Measurements from ENCODE around the gene PPFIA3. TPM values are rescaled to one million over a fixed set of nuclear protein-coding genes. Genes with fewer than 3 reads are reported as not detected.
A peak's percentile ranks its signal among the peaks of the same experiment; 100 is the strongest.
"Not testable (repeated sequence)": the region's sequence is repeated elsewhere in the genome, so short reads cannot be mapped to it uniquely, and the experiment has no call there.

Gene PPFIA3
- total RNA-seq, 2 experiments from 2014 or later, result 1.8 to 2.2 TPM

DNA sequence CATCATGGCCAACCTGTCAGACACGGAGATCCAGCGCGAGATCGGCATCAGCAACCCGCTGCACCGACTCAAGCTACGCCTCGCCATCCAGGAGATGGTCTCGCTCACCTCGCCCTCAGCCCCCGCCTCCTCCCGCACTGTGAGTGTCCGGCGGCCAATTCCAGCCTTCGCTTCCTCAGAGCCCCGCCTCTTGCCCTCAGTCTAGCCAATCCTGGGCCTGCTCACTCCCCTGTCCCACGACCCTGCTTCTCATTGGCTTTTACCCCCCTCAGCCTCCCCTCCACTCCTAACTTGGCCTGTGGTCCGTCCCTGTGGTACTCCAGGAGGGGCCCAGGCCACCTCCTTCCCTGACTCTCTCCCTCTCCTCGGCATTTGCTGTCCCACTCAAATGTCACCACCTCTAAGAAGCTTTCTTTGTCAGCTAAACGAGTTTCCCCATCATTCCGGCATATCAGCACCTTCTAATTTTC lies 23.6 kb downstream of the PPFIA3 start:
- POLR2A ChIA-PET, result interaction anchor here (0.7 kb wide), 1 partner anchor 13 kb away, joined by 3 read pairs; no protein-coding TSS in a partner anchor
- Mint-ChIP-seq H3K9me3 (ENCODE audit: insufficient read depth) (no peaks in the 10 kb centered on the region), H3K4me3 (peak overlapping the region; percentile 73), H3K27ac (no peak overlapping the region), H3K4me1 (ENCODE audit: low read depth) (peaks cover 17% of the 10 kb centered on the region), H3K36me3 (ENCODE audit: low read depth) (no peaks in the 10 kb centered on the region), H3K27me3 (ENCODE audit: low read depth) (peaks cover 18% of the 10 kb centered on the region)
- ATAC-seq (peak; percentile 94), DNase-seq (peak; percentile 76)
- CTCF ChIA-PET, result interaction anchor here (0.7 to 5.4 kb wide), 3 partner anchors 29 to 149 kb away, joined by 3 to 59 read pairs (median 3); partner anchors contain the start of genes LIN7B and RUVBL2

DNA sequence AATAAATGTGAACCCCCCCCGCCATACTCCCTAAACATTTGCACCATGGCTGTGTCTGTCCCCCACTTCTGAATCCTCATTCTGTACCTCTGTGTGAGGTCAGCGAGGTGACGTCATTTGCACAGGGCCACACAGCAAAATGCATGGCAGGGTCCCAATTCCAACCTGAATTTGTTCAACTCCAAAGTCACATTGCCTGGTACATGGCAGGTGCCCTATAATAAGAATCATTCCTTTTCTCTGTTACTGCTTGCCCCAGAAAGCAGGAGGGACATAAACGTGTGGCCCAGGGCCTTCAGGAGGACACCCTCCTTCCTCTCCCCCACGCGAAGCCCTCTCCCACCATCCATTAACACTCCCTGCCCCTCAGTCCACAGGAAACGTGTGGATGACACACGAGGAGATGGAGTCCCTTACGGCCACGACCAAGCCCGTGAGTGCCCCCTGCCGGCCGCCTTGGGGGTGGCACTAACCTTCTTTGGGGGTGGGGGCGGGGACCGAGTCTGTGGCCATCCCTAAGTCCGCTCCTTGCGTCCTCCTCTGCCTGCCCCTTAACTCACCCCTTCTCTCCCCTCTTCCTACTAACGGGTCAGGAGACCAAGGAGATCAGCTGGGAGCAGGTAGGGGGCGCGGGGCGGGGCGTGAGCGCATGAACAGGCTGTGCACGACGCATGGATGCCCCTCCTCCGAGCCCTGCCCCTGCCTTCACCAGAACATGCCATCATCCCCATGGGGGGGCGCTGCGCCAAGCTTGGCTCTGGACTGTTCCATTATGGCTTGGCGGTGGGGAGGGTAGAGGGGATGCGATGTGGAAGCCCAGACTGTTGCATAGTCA lies 26.4 kb downstream of the PPFIA3 start:
- peak; percentile 80 for DNase-seq
- H3K4me3 Mint-ChIP-seq, result peak overlapping the region; percentile 12
- peak; percentile 46 for ATAC-seq
- H3K36me3 Mint-ChIP-seq (ENCODE audit: low read depth), result no peaks in the 10 kb centered on the region
- POLR2A ChIA-PET, result interaction anchor here (0.8 to 1.0 kb wide), 2 partner anchors 48 to 225 kb away, joined by 3 to 5 read pairs; no protein-coding TSS in a partner anchor
- no peaks in the 10 kb centered on the region for H3K9me3 Mint-ChIP-seq (ENCODE audit: insufficient read depth)
- H3K27me3 Mint-ChIP-seq (ENCODE audit: low read depth), result peaks cover 42% of the 10 kb centered on the region
- peaks cover 35% of the 10 kb centered on the region for H3K4me1 Mint-ChIP-seq (ENCODE audit: low read depth)
- CTCF ChIA-PET, result interaction anchor here (0.7 to 5.4 kb wide), 16 partner anchors 12 to 153 kb away, joined by 3 to 59 read pairs (median 6); partner anchors contain the start of genes GYS1, LIN7B and RUVBL2
- no peak overlapping the region for H3K27ac Mint-ChIP-seq

DNA sequence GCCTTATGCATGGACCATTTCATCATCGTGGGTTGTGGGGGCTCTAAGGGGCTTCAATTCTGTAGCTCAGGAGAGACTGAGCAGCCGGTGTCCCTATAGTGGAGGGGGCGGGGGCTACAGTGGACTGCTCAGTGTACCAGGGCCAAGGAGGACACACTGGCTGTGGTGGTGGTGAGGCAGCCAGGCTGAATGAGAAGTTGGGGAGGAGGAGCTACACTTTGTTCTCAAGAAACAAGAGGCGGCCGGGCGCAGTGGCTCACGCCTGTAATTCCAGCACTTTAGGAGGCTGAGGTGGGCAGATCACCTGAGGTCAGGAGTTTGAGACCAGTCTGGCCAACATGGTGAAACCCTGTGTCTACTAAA lies 27.0 kb downstream of the PPFIA3 start:
- H3K4me3 Mint-ChIP-seq; H3K9me3 Mint-ChIP-seq (ENCODE audit: insufficient read depth); DNase-seq; ATAC-seq; H3K27ac Mint-ChIP-seq; H3K36me3 Mint-ChIP-seq (ENCODE audit: low read depth): not testable (repeated sequence)
- CTCF ChIA-PET, result interaction anchor here (0.7 to 5.4 kb wide), 16 partner anchors 10 to 153 kb away, joined by 3 to 59 read pairs (median 4); partner anchors contain the start of genes GYS1, LIN7B and RUVBL2
- Mint-ChIP-seq H3K27me3 (ENCODE audit: low read depth) (peaks cover 46% of the 10 kb centered on the region), H3K4me1 (ENCODE audit: low read depth) (peaks cover 41% of the 10 kb centered on the region)
- POLR2A ChIA-PET, result interaction anchor here (0.8 to 1.0 kb wide), 2 partner anchors 49 to 226 kb away, joined by 3 to 5 read pairs; no protein-coding TSS in a partner anchor

DNA sequence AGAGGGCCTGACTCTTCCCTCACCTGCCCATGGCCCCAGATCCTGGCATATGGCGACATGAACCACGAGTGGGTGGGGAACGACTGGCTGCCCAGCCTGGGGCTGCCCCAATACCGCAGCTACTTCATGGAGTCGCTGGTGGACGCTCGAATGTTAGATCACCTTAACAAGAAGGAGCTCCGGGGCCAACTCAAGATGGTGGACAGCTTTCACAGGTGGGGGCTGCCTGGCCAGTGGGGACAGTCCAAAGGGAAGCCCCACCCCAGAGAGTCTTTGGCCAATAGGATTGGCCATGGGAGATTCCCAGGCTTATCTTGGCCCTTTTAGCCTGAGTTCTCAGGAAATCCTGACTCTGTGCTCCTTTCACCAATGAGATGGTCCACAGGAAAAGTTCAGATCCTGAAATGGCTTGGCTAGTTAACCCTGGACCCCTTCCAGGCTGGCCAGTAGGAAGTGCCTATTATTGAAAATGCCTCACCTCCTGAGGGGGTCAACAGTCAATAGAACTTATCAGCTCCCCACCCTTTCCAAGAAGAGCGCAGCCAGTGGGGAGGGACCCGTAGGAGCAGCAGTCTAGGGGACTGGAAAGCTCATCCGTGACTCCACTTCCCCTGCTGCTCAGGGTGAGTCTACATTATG lies 28.8 kb downstream of the PPFIA3 start:
- no peak for ATAC-seq
- ChIA-PET POLR2A (interaction anchor here (0.6 kb wide), 2 partner anchors 15 to 17 kb away, joined by 3 read pairs; no protein-coding TSS in a partner anchor), CTCF (interaction anchor here (1.6 to 1.9 kb wide), 2 partner anchors 50 to 51 kb away, joined by 5 to 9 read pairs; no protein-coding TSS in a partner anchor)
- Mint-ChIP-seq H3K4me1 (ENCODE audit: low read depth) (peaks cover 41% of the 10 kb centered on the region), H3K27ac (no peak overlapping the region), H3K27me3 (ENCODE audit: low read depth) (peaks cover 53% of the 10 kb centered on the region), H3K4me3 (peak overlapping the region; percentile 32), H3K9me3 (ENCODE audit: insufficient read depth) (peaks cover 4% of the 10 kb centered on the region), H3K36me3 (ENCODE audit: low read depth) (no peaks in the 10 kb centered on the region)
- no peak for DNase-seq

DNA sequence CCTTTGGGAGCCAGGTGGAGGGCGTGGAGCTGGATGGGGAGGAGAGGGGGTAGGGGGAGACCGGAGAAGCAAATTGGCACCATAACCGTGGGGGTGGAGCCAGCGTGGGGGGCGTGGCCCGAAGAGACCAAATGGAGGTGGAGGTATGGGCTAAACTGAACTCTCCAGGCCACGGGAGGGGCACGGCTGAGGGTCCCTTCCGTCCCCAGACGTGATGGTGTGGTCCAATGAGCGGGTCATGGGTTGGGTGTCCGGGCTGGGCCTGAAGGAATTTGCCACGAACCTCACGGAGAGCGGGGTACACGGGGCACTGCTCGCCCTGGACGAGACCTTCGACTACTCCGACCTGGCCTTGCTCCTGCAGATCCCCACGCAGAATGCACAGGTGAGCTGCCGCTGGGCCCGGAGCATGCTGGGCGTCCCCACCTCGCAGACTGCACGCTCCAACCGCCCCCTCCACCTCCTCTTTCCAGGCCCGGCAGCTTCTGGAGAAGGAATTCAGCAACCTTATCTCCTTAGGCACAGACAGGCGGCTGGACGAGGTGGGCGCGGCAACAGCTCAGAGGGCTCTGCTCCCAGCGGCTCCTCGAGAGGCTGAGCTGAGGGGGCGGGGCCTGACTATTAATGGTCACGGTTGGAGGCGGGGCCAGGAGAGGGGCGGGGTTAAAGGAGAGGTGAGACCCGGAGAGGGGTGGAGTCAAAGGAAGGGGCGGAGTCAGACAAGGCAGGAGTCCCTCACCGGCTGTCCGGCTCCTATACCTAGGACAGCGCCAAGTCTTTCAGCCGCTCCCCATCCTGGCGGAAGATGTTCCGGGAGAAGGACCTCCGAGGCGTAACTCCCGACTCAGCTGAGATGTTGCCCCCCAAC lies 29.7 kb downstream of the PPFIA3 start:
- peak overlapping the region; percentile 73 for H3K4me3 Mint-ChIP-seq
- peaks cover 40% of the 10 kb centered on the region for H3K4me1 Mint-ChIP-seq (ENCODE audit: low read depth)
- DNase-seq (peak; percentile 86), ATAC-seq (peak; percentile 45)
- no peaks in the 10 kb centered on the region for H3K36me3 Mint-ChIP-seq (ENCODE audit: low read depth)
- ChIA-PET POLR2A (interaction anchor here (0.6 kb wide), 2 partner anchors 14 to 16 kb away, joined by 3 read pairs; no protein-coding TSS in a partner anchor), CTCF (interaction anchor here (1.0 to 3.3 kb wide), 5 partner anchors 35 to 76 kb away, joined by 3 to 11 read pairs (median 5); partner anchors contain the start of gene LIN7B)
- no peak overlapping the region for H3K27ac Mint-ChIP-seq
- H3K9me3 Mint-ChIP-seq (ENCODE audit: insufficient read depth), result peaks cover 4% of the 10 kb centered on the region
- peaks cover 60% of the 10 kb centered on the region for H3K27me3 Mint-ChIP-seq (ENCODE audit: low read depth)

DNA sequence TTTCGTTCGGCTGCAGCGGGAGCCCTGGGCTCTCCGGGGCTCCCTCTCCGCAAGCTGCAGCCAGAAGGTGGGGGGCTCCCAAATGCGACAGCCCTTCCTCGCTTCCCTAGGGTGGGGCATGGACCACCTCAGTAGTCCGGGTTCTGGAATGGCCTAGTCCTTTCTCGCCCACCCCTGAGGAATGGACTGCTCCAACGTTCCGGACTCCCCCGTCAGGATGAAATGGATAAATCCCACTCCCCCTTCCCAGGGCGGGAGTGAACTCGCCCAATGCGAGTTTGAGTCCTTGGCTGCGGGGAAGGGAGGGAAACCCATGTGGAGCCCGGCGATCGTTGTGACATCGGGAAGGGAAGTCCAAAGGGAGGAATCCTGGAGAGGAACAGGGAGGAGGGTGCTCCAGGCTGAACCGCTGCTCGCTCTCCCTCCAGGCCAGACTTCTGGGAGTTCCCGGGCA lies 30.3 kb downstream of the PPFIA3 start:
- peaks cover 62% of the 10 kb centered on the region for H3K27me3 Mint-ChIP-seq (ENCODE audit: low read depth)
- H3K9me3 Mint-ChIP-seq (ENCODE audit: insufficient read depth), result peaks cover 4% of the 10 kb centered on the region
- peaks cover 40% of the 10 kb centered on the region for H3K4me1 Mint-ChIP-seq (ENCODE audit: low read depth)
- ChIA-PET CTCF (interaction anchor here (1.0 to 3.3 kb wide), 5 partner anchors 36 to 152 kb away, joined by 3 to 11 read pairs (median 5); partner anchors contain the start of gene LIN7B), POLR2A (no interaction called here)
- no peak overlapping the region for H3K27ac Mint-ChIP-seq
- ATAC-seq, result no peak
- peak overlapping the region; percentile 73 for H3K4me3 Mint-ChIP-seq
- H3K36me3 Mint-ChIP-seq (ENCODE audit: low read depth), result no peaks in the 10 kb centered on the region
- DNase-seq, result no peak

DNA sequence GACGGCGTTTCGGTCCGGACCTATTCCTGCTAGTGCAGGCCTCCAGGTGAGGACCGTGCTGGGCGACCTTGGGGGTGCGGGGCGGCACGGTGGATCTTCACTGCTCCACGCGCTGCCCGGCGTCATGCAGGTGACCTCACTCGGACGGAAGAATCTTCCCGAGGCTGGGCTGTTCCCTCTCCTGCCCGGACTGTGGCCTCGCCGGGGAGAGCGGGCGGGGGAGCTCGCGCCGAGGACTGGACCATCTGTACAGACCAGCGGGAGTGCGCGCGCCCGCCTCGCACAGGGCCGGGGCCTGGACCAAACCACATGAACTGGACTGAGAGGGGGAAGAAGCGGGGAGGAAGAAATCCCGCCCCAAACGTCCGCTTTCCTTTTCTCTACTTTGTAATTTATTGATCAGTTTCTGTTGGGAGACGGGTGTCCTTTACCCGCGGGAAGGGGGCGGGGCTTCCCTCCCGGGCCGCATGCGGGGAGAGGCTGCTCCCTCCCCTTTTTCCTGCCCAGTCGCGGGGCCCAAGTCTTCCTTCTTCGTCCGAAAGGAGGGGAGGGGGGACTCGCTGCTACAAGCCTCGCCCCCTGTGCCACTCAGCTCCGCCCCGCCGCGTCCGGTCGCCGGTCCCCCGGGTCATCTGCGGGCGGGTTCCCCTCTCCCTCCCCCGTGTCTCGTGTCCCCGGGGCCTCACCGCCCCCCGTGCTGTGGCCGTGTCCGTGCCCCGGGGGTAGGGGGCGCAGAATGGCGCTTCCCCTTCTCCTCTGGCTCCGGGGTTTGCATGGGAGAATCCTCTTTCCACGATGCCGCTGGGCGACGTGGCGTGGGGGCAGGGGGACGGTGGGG lies 31.0 kb downstream of the PPFIA3 start:
- CTCF ChIA-PET, result interaction anchor here (0.8 to 3.3 kb wide), 7 partner anchors 36 to 157 kb away, joined by 3 to 11 read pairs (median 3); partner anchors contain the start of genes GYS1, LIN7B and RUVBL2
- peaks cover 62% of the 10 kb centered on the region for H3K27me3 Mint-ChIP-seq (ENCODE audit: low read depth)
- DNase-seq, result peak; percentile 52
- POLR2A ChIA-PET, result no interaction called here
- H3K27ac Mint-ChIP-seq, result no peak overlapping the region
- peak; percentile 28 for ATAC-seq
- H3K4me3 Mint-ChIP-seq, result peak overlapping the region; percentile 73
- H3K9me3 Mint-ChIP-seq (ENCODE audit: insufficient read depth), result peaks cover 4% of the 10 kb centered on the region
- no peaks in the 10 kb centered on the region for H3K36me3 Mint-ChIP-seq (ENCODE audit: low read depth)
- peaks cover 38% of the 10 kb centered on the region for H3K4me1 Mint-ChIP-seq (ENCODE audit: low read depth)

DNA sequence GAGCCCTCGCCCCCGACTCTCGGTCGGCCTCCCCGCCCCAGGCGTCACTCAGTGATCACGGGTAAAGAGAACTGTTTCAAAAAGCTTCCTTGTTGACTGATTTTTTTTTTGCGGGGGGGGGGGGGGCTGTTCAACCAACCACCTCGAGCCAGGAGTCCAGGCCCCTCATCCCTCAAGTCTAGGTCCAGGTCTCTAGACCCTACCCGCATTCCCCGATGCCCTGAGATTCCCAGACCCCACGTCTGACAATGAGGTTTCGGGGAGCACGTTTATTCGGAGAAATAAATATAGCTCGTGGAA lies 31.6 kb downstream of the PPFIA3 start:
- Mint-ChIP-seq H3K27ac (no peak overlapping the region), H3K4me1 (ENCODE audit: low read depth) (peaks cover 33% of the 10 kb centered on the region), H3K27me3 (ENCODE audit: low read depth) (peaks cover 66% of the 10 kb centered on the region), H3K4me3 (no peak overlapping the region), H3K9me3 (ENCODE audit: insufficient read depth) (peaks cover 4% of the 10 kb centered on the region), H3K36me3 (ENCODE audit: low read depth) (no peaks in the 10 kb centered on the region)
- CTCF ChIA-PET, result interaction anchor here (0.8 to 3.3 kb wide), 7 partner anchors 37 to 158 kb away, joined by 3 to 11 read pairs (median 3); partner anchors contain the start of genes GYS1, LIN7B and RUVBL2
- DNase-seq (no peak), ATAC-seq (no peak)
- POLR2A ChIA-PET, result no interaction called here

DNA sequence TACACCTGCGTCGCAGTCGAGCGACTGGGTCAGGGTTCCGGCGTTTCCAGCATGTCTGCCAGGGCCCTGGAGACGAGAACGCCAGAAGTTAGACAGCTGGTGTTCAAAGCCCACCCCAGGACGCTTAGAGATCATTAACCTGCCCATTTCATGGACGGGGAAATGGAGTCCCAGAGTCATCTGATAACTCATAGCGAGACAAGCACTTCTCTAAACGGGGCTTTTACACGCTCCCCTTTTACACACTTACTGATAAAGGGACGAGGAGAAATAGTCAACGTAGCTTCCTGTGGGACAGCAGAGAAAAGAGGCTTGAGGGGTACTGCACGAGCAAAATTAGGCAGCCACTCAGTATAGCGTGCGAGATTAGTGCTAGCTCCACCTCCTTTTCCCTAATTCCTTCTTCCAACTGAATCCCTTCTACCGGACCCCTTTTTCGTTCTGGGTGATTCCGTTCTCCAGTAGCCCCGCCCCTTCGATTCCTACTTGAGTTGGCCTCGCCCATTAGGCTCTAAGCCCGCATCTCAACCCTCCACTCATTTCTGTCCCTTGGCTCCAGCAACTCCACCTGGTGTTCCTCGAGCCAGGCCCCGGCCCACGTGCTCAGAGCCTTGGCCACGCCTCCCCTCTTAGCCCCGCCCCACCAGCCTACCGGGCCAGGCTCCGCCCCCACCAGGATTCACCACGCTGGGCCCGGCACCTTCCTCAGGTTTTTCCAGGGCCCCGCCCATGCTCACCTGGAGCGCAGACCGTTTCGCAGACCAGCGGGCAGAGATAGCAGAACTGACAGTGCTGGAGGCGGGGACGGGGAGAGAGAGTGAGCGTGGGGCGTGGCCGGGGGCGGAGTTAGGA lies 32.1 kb downstream of the PPFIA3 start:
- peaks cover 68% of the 10 kb centered on the region for H3K27me3 Mint-ChIP-seq (ENCODE audit: low read depth)
- H3K4me1 Mint-ChIP-seq (ENCODE audit: low read depth), result peaks cover 32% of the 10 kb centered on the region
- H3K9me3 Mint-ChIP-seq (ENCODE audit: insufficient read depth), result peaks cover 4% of the 10 kb centered on the region
- POLR2A ChIA-PET, result no interaction called here
- no peaks in the 10 kb centered on the region for H3K36me3 Mint-ChIP-seq (ENCODE audit: low read depth)
- H3K4me3 Mint-ChIP-seq, result peak overlapping the region; percentile 2
- ATAC-seq (peak; percentile 28), DNase-seq (peak; percentile 51)
- CTCF ChIA-PET, result interaction anchor here (0.8 to 3.3 kb wide), 6 partner anchors 37 to 158 kb away, joined by 3 to 11 read pairs (median 4); partner anchors contain the start of genes GYS1, LIN7B and RUVBL2
- no peak overlapping the region for H3K27ac Mint-ChIP-seq

All from activated CD8-positive, alpha-beta T cell treated with anti-CD3 and anti-CD28 coated beads, Interleukin-2, amount 10 ng/mL, durations not matched to agents 7 days and 5 days (primary cell).